Frontal cortex (tissue), 4 donors: ENCODE results near the gene LRIG3. TPM values are rescaled to one million over a fixed set of nuclear protein-coding genes. Genes with fewer than 3 reads are reported as not detected.
A peak's percentile ranks its signal among the peaks of the same experiment; 100 is the strongest.

Experiments used
- DNase-seq, 2 donors: peaks; one replicate each; pipeline ENCODE4 v3.0.0; 2012; ENCODE audit warnings: low spot score in 2 of 2
- FAIRE-seq: peaks from 2 replicates; lab custom pipeline; 2012; peaks lifted over from hg19 to GRCh38; lab: Jason Lieb, UNC
- total RNA-seq: library from RNA; depleted of rRNA; stranded (reverse); fragments of >200 nt; gene quantifications from one replicate; pipeline ENCODE4 v1.2.3, GENCODE V29; 2014
- donor health status: control.
- donor health status: control.
- donor health status: control.

LRIG3 gene
- total RNA-seq, 1 donor from 2014 or later = 10.6 TPM

DNA sequence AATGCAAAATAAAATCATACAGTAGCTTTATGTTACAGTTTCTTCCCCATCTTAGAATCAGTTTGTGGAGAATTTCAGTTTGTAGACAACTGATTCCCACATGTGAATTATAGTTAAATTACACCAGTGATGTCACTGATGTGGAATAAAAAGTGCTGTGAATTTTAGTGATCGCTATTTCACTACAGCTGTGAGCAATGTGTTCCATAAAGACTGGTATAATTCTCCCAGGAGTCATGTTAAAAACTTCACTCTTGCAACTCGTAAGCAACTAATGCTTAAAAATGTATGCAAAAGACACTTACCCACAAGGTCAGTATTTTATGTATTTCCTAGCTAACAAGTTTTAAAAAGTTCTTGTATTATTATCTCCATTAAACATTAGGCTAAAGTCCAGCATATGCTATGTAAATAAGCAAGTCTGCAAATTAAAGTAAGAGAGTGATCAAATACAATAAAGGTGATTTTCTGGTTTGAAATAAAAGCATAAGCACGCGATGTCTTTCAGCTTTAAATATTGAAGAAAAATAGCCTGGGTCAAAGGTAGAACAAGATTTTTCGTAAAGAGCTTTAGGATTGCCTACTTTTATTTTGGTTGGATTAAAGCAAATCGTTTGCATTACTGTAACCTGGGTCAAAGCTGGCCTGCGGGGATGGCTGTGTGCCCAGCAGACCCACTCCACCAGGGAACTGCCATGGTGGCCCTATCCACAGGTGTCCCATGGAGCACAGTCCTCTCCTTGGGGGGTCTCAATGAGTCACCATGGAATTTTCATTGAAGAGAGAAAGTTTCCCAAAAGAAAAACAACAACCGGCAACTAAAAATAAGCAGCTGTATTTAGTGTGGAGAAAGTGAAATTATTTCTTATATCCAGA, 12.7 kb upstream of the LRIG3 start:
- DNase-seq (no peak), FAIRE-seq (no peak)

DNA sequence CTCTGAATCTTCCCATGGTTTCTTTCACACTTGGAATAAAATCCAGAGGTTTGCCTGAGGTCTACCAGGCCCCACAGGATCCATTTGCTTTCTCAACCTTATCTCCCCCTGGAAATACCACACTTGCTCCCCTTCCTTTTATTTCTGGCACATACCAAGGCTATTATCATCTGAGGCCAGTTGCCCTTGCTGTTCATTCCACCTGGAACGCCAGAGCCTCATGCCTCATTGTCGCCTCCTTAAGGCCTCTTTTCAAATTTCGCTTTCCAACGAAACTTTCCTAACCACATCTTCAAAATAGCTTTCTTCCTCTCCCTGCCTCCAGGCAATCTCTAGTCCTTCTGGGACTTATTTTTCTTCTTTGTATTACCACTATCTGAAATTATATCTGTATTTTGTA, 11.2 kb upstream of the LRIG3 start:
- DNase-seq (no peak), FAIRE-seq (no peak)

DNA sequence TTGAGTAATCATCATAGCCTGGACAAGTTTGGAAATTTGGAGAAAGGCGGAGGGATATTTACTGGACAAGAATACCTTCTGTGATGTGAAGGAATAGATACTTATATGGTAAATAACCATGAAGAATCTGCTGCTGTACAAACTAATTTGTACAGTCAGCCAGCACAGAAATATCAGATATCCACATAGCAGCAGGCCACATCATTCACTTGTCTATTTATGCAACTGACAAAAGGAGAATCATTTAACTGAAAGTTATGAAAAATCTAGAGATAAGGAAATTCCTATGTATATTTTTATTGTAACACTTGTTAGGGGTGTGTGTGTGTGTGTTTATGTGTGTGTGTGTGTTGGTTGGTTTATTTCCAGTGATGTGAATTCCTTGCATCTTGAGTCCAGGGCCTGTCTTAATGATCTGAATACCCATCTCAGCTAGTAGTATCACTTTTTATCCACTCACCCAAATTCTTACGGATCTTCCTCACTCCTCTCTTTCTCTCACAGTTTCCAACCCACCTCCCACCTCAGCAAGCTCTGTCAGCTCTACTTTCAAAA, 10.5 kb upstream of the LRIG3 start:
- FAIRE-seq (no peak), DNase-seq (no peak)

DNA sequence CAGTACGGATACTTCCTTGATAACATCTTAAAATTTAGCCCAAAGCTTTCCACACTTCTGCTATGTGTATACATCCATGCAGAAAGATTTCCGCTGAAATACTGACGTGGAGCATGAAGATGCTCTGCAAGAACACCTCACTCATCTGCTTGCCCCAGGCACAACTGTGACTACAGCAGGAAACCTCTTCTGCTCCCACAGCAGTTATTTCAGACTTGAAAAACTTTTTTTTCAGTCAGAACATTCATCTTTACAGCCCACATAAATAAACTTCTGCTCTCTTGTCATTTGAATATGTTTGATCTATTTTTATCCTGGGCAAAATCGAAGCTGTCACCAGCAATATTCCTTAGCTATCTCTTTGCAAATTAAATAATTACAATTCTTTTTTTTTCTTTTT, 6.8 kb upstream of the LRIG3 start:
- FAIRE-seq (no peak), DNase-seq (no peak)

- DNase-seq (no peak), FAIRE-seq (no peak)
These were observed 6.3 kb upstream of the LRIG3 start for GRCh38 chr12:58926586-58926985.

- no peak for FAIRE-seq
- no peak for DNase-seq
These were observed 5.4 kb upstream of the LRIG3 start for GRCh38 chr12:58925751-58926150.

DNA sequence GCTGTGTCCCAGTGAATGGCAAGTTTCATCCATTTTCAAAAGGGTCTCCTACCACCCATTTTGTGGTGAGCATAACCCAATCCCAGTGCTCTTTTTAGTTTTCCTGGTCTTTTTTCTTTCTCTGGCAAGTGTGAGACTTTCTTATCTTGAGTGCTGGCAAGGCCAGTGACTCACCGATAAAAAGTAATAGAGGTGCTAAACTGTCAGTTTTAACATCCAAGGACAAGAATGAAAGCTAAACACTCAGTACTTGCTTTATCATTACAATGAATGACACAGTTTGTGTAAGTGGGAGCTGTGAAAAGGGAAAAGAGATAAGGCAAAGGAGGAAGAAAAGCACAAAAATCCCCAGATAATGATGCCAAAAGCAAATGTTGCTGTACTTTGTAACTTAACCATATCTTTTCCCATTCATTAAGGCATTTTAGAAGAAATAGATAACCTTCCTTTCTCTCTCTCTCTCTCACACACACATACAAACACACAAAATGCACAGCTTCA, 4.9 kb upstream of the LRIG3 start:
- no peak for DNase-seq
- no peak for FAIRE-seq

DNA sequence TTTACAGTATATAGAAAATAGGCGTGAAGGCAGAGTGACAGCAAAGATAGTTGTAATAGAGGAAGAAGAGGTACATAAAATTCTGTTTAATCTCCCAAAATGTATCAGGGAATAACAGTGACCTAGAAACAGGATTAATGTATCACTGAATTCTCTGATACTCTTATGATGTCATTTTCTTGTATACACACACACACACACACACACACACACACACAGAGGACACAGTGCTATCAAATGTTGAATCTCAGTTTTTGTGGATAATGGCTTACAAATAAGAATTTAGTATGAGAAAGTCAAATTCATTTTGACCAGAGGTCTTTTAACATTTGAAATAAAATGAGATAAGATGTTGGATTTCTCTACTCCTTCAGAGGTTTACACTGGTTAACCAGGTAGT, 4.3 kb upstream of the LRIG3 start:
- no peak for DNase-seq
- FAIRE-seq = no peak

DNA sequence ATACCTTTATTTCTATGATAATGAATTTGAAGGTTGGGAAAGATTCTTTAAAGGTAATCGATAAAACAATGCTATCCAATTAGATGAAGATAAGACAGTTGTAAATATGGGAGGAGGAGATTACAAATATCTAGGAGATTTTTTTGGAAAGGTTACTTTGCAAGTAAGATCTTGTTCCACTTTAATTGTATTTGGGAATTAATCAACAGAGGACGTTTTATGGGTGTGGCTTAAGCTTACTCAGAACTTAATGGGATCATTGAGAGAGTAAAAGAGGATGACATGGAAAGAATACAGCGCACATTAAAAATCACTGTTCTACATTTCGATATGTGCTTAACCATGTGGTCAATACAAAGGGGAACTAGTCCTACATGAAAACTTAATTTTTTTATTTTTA, 3.5 kb upstream of the LRIG3 start:
- DNase-seq (no peak), FAIRE-seq (no peak)

- DNase-seq = no peak
- no peak for FAIRE-seq
These were observed 2.5 kb upstream of the LRIG3 start for GRCh38 chr12:58922849-58923248.

- DNase-seq = no peak
- FAIRE-seq = no peak
These were observed 907 bp upstream of the LRIG3 start for GRCh38 chr12:58920961-58921861.

GRCh38 chr12:58919231-58920101, 838 bp downstream of the LRIG3 start:
- FAIRE-seq (no peak), DNase-seq (peak; percentile 12 to 22)

GRCh38 chr12:58918469-58918844, 1.8 kb downstream of the LRIG3 start:
- FAIRE-seq = no peak
- DNase-seq = no peak

DNA sequence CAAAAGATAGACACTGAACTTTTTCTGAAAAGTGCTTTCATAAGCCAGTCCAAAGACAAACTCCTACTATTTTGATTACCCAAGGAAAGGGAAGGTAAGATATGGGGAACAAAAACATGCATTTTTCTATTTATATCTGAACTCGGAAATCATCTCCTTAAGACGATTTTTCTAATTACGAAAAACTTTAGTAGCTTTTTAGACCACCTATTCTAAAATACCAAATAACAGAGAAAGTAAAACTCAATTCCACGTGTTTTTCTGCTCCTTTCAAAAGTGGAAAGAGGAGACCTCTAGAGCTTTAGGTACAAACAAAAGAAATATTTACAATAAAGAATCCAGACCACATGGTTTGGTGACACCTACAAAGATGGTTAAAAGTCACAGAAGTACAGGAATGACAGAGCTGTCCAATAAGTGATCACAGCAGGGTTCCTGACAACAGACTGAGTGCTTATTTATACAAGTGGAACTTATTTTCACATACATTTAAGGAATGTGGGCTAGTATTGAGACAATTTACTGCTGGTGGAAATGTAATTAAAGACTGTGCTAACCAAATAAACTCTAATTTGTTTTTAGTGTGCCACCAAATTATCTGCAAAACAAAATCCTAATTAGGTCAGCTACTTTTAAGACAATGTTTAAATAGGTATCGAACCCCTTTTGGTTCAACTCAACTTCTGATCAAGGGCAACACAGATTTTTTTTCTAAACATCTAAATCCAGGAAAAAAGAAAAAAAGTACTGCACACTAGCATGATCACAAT, 2.4 kb downstream of the LRIG3 start:
- DNase-seq (no peak), FAIRE-seq (no peak)

DNA sequence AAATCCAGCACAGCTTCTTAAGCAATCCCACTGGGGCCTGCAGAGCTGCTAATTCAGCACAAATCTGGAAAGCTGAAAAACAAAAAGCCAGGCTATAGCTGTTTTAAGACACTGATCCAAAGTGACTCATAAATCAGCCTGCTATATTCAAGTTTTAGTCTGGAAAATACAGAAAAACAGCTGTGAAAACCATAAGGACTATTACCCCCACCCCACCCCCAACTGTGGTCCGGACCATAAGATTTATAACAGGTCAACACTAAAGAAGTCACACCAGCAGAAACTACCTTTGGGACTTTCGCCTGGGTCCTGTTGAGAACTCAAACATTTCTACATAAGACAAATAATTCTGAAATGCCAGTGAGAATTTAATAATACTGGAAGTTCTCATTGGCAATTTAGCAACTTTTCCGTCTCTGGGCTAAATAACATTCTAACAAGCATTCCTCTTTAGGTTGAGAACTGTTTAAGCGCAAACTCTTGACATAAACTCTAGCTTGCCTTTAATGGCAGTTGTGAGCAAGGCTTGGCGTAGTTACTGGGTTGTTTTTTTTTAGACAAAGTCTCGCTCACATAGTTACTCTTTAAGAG, 3.3 kb downstream of the LRIG3 start:
- no peak for FAIRE-seq
- DNase-seq = no peak

- FAIRE-seq = peak; percentile 31
- no peak for DNase-seq
These were observed 4.1 kb downstream of the LRIG3 start for GRCh38 chr12:58916161-58916621.

- DNase-seq (no peak), FAIRE-seq (no peak)
These were observed 4.7 kb downstream of the LRIG3 start for GRCh38 chr12:58915634-58916033.

GRCh38 chr12:58915037-58915436, 5.3 kb downstream of the LRIG3 start:
- FAIRE-seq = no peak
- no peak for DNase-seq
